GM23338 (cell line): ENCODE results near the gene NTN1. TPM values are rescaled to one million over a fixed set of nuclear protein-coding genes. Genes with fewer than 3 reads are reported as not detected.

Experiments
- ATAC-seq: fragments of 200-7000 bp; cut with Tn5 transposase; 3 replicates; pipeline ENCODE4 v1.9.1; 2020
- DNase-seq: peaks from one replicate; pipeline ENCODE4 v3.0.0-alpha.2; 2015; ENCODE audit warnings: low spot score
- H2AFZ ChIP-seq: fragments of 200-600 bp; sonication (generic); 2 replicates; pipeline ENCODE4 v1.8.0; 2016; ENCODE audit warnings: antibody characterized with exemption, mild to moderate bottlenecking, moderate library complexity
- H3F3A ChIP-seq: fragments of 200-600 bp; sonication (generic); replicated peaks from 2 replicates; pipeline ENCODE4 v1.8.0; 2017; ENCODE audit warnings: antibody characterized with exemption, mixed run types, low read depth
- H3K27ac ChIP-seq: fragments of 200-600 bp; sonication (generic); 2 replicates; pipeline ENCODE4 v1.6.1; 2016; ENCODE audit warnings: low read depth
- H3K27me3 ChIP-seq: fragments of 200-600 bp; sonication (generic); 2 replicates; pipeline ENCODE4 v1.8.0; 2016; ENCODE audit warnings: mild to moderate bottlenecking, mixed run types, moderate library complexity; ENCODE audit not compliant: insufficient read depth
- H3K36me3 ChIP-seq: fragments of 200-600 bp; sonication (generic); 2 replicates; pipeline ENCODE4 v1.8.0; 2016; ENCODE audit warnings: mild to moderate bottlenecking; ENCODE audit not compliant: insufficient read depth
- H3K4me1 ChIP-seq: fragments of 200-600 bp; sonication (generic); 2 replicates; pipeline ENCODE4 v1.8.0; 2016; ENCODE audit warnings: mild to moderate bottlenecking, moderate library complexity; ENCODE audit not compliant: insufficient read depth
- H3K4me2 ChIP-seq: fragments of 200-600 bp; sonication (generic); 2 replicates; pipeline ENCODE4 v1.7.1; 2017; ENCODE audit warnings: mixed run types
- H3K4me3 ChIP-seq: fragments of 200-600 bp; sonication (generic); 2 replicates; pipeline ENCODE4 v1.6.1; 2016; ENCODE audit warnings: mixed run types
- H3K79me2 ChIP-seq: fragments of 200-600 bp; sonication (generic); replicated peaks from 2 replicates; pipeline ENCODE4 v1.8.0; 2017; ENCODE audit warnings: mild to moderate bottlenecking; ENCODE audit not compliant: insufficient read depth
- H3K9me2 ChIP-seq: fragments of 200-600 bp; sonication (generic); 2 replicates; pipeline ENCODE4 v1.8.0; 2017; ENCODE audit not compliant: insufficient read depth
- H4K20me1 ChIP-seq: fragments of 200-600 bp; sonication (generic); replicated peaks from 2 replicates; pipeline ENCODE4 v1.8.0; 2017; ENCODE audit warnings: mild to moderate bottlenecking; ENCODE audit not compliant: insufficient read depth
- H3K27ac Mint-ChIP-seq: 2 replicates; pipeline ENCODE4 v1.8.0; 2020; ENCODE audit warnings: inconsistent platforms, mild to moderate bottlenecking, moderate library complexity, mixed read lengths
- H3K27me3 Mint-ChIP-seq: 3 replicates; pipeline ENCODE4 v1.8.0; 2022; ENCODE audit warnings: low read depth, mild to moderate bottlenecking, moderate library complexity, mixed read lengths, inconsistent platforms; ENCODE audit not compliant: insufficient read depth, poor library complexity
- H3K36me3 Mint-ChIP-seq: 3 replicates; pipeline ENCODE4 v1.8.0; 2021; ENCODE audit warnings: low read depth, mild to moderate bottlenecking, inconsistent platforms, moderate library complexity, mixed read lengths
- H3K4me1 Mint-ChIP-seq: 3 replicates; pipeline ENCODE4 v1.8.0; 2020; ENCODE audit warnings: mild to moderate bottlenecking, inconsistent platforms, mixed read lengths
- H3K4me3 Mint-ChIP-seq: 3 replicates; pipeline ENCODE4 v1.8.0; 2021; ENCODE audit warnings: moderate library complexity, mild to moderate bottlenecking, inconsistent platforms, mixed read lengths
- H3K9me3 Mint-ChIP-seq: 3 replicates; pipeline ENCODE4 v1.8.0; 2020; ENCODE audit warnings: moderate library complexity, mild to moderate bottlenecking, inconsistent platforms, mixed read lengths
- CREB1 ChIP-seq: fragments of 250-450 bp; sonication (Bioruptor Pico); IDR thresholded peaks from 2 replicates; pipeline ENCODE4 v1.5.0; 2020; ENCODE audit warnings: low read depth, mild to moderate bottlenecking, moderate library complexity
- CTCF ChIP-seq, 2 experiments: fragments of 200-600 bp in 1 of 2; sonication (generic) in 1 of 2; conservative IDR thresholded peaks; 2 replicates each; pipeline versions ENCODE4 v1.5.1 to v1.6.1; 2016 to 2017; ENCODE audit warnings: antibody characterized with exemption in 2 of 2, low read depth in 2 of 2, mild to moderate bottlenecking in 2 of 2, moderate library complexity in 1 of 2
- ETS1 ChIP-seq: IDR thresholded peaks from 2 replicates; pipeline ENCODE4 v1.6.1; 2016; ENCODE audit warnings: antibody characterized with exemption
- EZH2 ChIP-seq: fragments of 200-600 bp; sonication (generic); IDR thresholded peaks from one replicate; pipeline ENCODE4 v1.8.0; 2017; ENCODE audit warnings: antibody characterized with exemption, mild to moderate bottlenecking, low read depth; ENCODE audit not compliant: unreplicated experiment
- EZH2phosphoT487 ChIP-seq: fragments of 200-600 bp; sonication (generic); IDR thresholded peaks from one replicate; pipeline ENCODE4 v1.8.1; 2018; ENCODE audit warnings: antibody characterized with exemption; ENCODE audit not compliant: unreplicated experiment
- JUNB ChIP-seq: IDR thresholded peaks from one replicate; pipeline ENCODE4 v1.6.1; 2016; ENCODE audit warnings: antibody characterized with exemption; ENCODE audit not compliant: unreplicated experiment
- NANOG ChIP-seq: IDR thresholded peaks from 2 replicates; pipeline ENCODE4 v1.6.1; 2016; ENCODE audit warnings: antibody characterized with exemption, borderline replicate concordance
- POLR2AphosphoS5 ChIP-seq: IDR thresholded peaks from 2 replicates; pipeline ENCODE4 v1.6.1; 2016; ENCODE audit warnings: antibody characterized with exemption, low read depth
- REST ChIP-seq: IDR thresholded peaks from one replicate; pipeline ENCODE4 v1.6.1; 2018; ENCODE audit warnings: antibody characterized with exemption; ENCODE audit not compliant: unreplicated experiment
- STAT1 ChIP-seq: IDR thresholded peaks from one replicate; pipeline ENCODE4 v1.6.1; 2016; ENCODE audit warnings: antibody characterized with exemption; ENCODE audit not compliant: unreplicated experiment
- ZNF114 ChIP-seq: fragments of 250-450 bp; sonication (Bioruptor Pico); IDR thresholded peaks from 2 replicates; pipeline ENCODE4 v1.5.0; 2020; ENCODE audit warnings: mild to moderate bottlenecking, moderate library complexity
- ZNF331 ChIP-seq: fragments of 250-450 bp; sonication (Bioruptor Pico); IDR thresholded peaks from 2 replicates; pipeline ENCODE4 v1.5.0; 2020; ENCODE audit warnings: low read depth, mild to moderate bottlenecking, moderate library complexity
- polyA plus RNA-seq: library from polyadenylated mRNA; unstranded; fragments of >200 nt; fragmentation: Nextera tagmentation; extraction: Ambion mirVana; gene quantifications from 2 replicates; pipeline ENCODE4 v1.2.1, GENCODE V29; 2016
- total RNA-seq: library from RNA; depleted of rRNA; stranded (reverse); fragments of >200 nt; shearing (Covaris generic); gene quantifications from 2 replicates; pipeline ENCODE4 v1.2.3, GENCODE V29; 2014
- TF ChIP-seq, protein P1 (sequence below): fragments of 250-450 bp; sonication (Bioruptor Pico); IDR thresholded peaks from 2 replicates; pipeline ENCODE4 v1.5.0; 2020; ENCODE audit warnings: mild to moderate bottlenecking, moderate library complexity

The NTN1 gene
- total and polyA plus RNA-seq, 2 experiments from 2014 or later = 0.57 to 2.6 TPM

DNA sequence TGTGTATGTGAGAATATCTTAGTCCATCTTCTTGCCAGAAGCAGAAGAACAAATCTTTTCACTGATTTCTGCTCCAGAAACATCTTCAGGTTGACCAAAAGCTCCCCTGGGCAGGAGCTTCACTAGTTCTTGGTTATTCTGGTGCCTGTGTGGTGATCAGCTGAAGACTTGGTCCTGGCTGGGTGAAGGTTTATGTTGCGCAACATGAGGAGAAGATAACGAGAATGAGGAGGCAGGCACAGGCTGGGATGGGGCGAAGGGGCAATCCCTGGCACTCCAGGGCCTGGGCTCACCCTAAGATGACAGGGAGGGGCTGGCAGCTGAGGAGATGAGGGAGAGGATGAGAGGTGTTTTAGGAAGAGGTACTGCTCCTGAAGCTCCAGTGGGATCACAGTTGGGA is 232.0 kb downstream of the NTN1 start:
- no peaks in the 10 kb centered on the region for H3K79me2 ChIP-seq
- no peaks in the 10 kb centered on the region for H3K36me3 Mint-ChIP-seq
- no peak overlapping the region for H3K27ac Mint-ChIP-seq
- H3K27me3 Mint-ChIP-seq = peaks cover 5% of the 10 kb centered on the region
- H3K4me2 ChIP-seq = no peak overlapping the region
- H4K20me1 ChIP-seq = no peaks in the 10 kb centered on the region
- no peak overlapping the region for H3K4me3 ChIP-seq
- TF ChIP-seq ZNF114 (CRISPR knock-in tag) = no peak
- TF ChIP-seq CTCF (conservative IDR thresholded peaks at IDR 0.05; ENCODE audit: low read depth in 2 of 2) = no peak
- TF ChIP-seq, protein P1, sequence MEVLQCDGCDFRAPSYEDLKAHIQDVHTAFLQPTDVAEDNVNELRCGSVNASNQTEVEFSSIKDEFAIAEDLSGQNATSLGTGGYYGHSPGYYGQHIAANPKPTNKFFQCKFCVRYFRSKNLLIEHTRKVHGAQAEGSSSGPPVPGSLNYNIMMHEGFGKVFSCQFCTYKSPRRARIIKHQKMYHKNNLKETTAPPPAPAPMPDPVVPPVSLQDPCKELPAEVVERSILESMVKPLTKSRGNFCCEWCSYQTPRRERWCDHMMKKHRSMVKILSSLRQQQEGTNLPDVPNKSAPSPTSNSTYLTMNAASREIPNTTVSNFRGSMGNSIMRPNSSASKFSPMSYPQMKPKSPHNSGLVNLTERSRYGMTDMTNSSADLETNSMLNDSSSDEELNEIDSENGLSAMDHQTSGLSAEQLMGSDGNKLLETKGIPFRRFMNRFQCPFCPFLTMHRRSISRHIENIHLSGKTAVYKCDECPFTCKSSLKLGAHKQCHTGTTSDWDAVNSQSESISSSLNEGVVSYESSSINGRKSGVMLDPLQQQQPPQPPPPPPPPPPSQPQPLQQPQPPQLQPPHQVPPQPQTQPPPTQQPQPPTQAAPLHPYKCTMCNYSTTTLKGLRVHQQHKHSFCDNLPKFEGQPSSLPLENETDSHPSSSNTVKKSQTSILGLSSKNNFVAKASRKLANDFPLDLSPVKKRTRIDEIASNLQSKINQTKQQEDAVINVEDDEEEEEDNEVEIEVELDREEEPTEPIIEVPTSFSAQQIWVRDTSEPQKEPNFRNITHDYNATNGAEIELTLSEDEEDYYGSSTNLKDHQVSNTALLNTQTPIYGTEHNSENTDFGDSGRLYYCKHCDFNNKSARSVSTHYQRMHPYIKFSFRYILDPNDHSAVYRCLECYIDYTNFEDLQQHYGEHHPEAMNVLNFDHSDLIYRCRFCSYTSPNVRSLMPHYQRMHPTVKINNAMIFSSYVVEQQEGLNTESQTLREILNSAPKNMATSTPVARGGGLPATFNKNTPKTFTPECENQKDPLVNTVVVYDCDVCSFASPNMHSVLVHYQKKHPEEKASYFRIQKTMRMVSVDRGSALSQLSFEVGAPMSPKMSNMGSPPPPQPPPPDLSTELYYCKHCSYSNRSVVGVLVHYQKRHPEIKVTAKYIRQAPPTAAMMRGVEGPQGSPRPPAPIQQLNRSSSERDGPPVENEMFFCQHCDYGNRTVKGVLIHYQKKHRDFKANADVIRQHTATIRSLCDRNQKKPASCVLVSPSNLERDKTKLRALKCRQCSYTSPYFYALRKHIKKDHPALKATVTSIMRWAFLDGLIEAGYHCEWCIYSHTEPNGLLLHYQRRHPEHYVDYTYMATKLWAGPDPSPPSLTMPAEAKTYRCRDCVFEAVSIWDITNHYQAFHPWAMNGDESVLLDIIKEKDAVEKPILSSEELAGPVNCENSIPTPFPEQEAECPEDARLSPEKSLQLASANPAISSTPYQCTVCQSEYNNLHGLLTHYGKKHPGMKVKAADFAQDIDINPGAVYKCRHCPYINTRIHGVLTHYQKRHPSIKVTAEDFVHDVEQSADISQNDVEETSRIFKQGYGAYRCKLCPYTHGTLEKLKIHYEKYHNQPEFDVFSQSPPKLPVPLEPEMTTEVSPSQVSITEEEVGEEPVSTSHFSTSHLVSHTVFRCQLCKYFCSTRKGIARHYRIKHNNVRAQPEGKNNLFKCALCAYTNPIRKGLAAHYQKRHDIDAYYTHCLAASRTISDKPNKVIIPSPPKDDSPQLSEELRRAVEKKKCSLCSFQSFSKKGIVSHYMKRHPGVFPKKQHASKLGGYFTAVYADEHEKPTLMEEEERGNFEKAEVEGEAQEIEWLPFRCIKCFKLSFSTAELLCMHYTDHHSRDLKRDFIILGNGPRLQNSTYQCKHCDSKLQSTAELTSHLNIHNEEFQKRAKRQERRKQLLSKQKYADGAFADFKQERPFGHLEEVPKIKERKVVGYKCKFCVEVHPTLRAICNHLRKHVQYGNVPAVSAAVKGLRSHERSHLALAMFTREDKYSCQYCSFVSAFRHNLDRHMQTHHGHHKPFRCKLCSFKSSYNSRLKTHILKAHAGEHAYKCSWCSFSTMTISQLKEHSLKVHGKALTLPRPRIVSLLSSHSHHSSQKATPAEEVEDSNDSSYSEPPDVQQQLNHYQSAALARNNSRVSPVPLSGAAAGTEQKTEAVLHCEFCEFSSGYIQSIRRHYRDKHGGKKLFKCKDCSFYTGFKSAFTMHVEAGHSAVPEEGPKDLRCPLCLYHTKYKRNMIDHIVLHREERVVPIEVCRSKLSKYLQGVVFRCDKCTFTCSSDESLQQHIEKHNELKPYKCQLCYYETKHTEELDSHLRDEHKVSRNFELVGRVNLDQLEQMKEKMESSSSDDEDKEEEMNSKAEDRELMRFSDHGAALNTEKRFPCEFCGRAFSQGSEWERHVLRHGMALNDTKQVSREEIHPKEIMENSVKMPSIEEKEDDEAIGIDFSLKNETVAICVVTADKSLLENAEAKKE = no peak
- TF ChIP-seq ETS1 = no peak
- no peak for TF ChIP-seq NANOG
- TF ChIP-seq EZH2 = no peak
- TF ChIP-seq STAT1 = no peak
- no peak for TF ChIP-seq EZH2phosphoT487
- TF ChIP-seq CREB1 (CRISPR knock-in tag) = no peak
- TF ChIP-seq POLR2AphosphoS5 = no peak
- TF ChIP-seq REST = no peak
- no peak for TF ChIP-seq JUNB
- no peak for TF ChIP-seq ZNF331 (CRISPR knock-in tag)
- H3K4me3 Mint-ChIP-seq = no peak overlapping the region
- no peaks in the 10 kb centered on the region for H3K9me2 ChIP-seq
- H3K27ac ChIP-seq = no peak overlapping the region
- no peaks in the 10 kb centered on the region for H3F3A ChIP-seq
- peaks cover 14% of the 10 kb centered on the region for H3K4me1 Mint-ChIP-seq
- H3K27me3 ChIP-seq = no peaks in the 10 kb centered on the region
- DNase-seq = no peak
- H3K9me3 Mint-ChIP-seq = no peaks in the 10 kb centered on the region
- H3K4me1 ChIP-seq = peaks cover 9% of the 10 kb centered on the region
- no peak overlapping the region for H2AFZ ChIP-seq
- no peak for ATAC-seq
- H3K36me3 ChIP-seq = no peaks in the 10 kb centered on the region; the same call in 1 of the 2 replicates
